Hepatocyte (in vitro differentiated cells): ENCODE measurements around the gene GPRC5D.

Source experiments
- CTCF ChIP-seq: fragments of 200-600 bp; sonication (generic); IDR thresholded peaks from 2 replicates; pipeline ENCODE4 v1.5.1; 2016; ENCODE audit warnings: antibody characterized with exemption, mild to moderate bottlenecking; ENCODE audit not compliant: poor library complexity
- EZH2 ChIP-seq: fragments of 200-600 bp; sonication (generic); IDR thresholded peaks from 2 replicates; pipeline ENCODE4 v1.6.1; 2016; ENCODE audit warnings: antibody characterized with exemption, mild to moderate bottlenecking, borderline replicate concordance
- EZH2phosphoT487 ChIP-seq: fragments of 200-600 bp; sonication (generic); IDR thresholded peaks from one replicate; pipeline ENCODE4 v1.6.1; 2018; ENCODE audit warnings: antibody characterized with exemption, mild to moderate bottlenecking, low read depth, moderate library complexity; ENCODE audit not compliant: unreplicated experiment, severe bottlenecking

- TF ChIP-seq CTCF (no peak), EZH2 (no peak), EZH2phosphoT487 (no peak)
Measured at GRCh38 chr12:12943586-12944260, 8.2 kb downstream of the GPRC5D start.
